HG03045 (cell line): ENCODE measurements around the gene ARR3.
"Not testable (repeated sequence)": the region's sequence is repeated elsewhere in the genome, so short reads cannot be mapped to it uniquely, and the experiment has no call there.

ENCODE experiments used
- ATAC-seq: cut with Tn5 transposase; IDR thresholded peaks from one replicate; pipeline ENCODE4 v1.9.1; 2021; ENCODE audit warnings: mild to moderate bottlenecking, moderate library complexity; ENCODE audit not compliant: unreplicated experiment

Gene ARR3

GRCh38 chrX:70279081-70279480 lies 10.9 kb downstream of the ARR3 start:
- ATAC-seq, result no peak

GRCh38 chrX:70280573-70280972 lies 12.4 kb downstream of the ARR3 start:
- ATAC-seq, result no peak

- ATAC-seq, result no peak
These were observed 13.8 kb downstream of the ARR3 start, which contains the start of gene RAB41 for GRCh38 chrX:70281951-70282350. Gene RAB41 (plus strand): TSS chrX:70282172. CDS start chrX:70282218, 46 bp downstream.

DNA sequence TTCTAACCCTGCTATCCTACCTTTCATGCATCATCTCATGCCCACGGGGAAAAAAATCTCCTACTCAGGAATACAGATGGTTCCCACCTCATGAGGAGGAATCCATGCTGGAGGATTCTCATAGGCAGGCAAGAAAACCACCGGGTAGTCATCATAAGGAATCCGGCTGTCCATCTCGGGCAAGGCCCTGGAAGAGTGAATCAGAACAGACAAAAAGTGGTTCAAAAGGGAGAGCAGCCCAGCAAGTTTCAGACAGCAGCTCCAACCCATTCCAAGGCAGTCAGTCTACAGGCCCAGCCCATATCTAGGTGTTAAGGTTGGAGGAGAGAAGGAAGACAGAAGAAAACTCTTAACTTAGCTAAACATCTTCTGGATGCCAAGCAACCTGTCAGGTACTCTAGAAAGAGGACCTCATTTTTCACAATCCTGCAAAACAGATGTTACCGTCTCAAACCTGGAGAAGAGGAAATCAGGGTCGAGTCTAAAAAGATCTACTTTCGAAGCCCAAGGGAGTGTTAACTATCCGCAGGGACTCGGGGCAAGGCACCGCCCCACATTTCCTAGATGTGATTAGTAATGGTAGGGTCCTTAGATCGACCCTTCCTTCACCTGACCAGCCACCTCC lies 21.1 kb downstream of the ARR3 start:
- ATAC-seq, result no peak

DNA sequence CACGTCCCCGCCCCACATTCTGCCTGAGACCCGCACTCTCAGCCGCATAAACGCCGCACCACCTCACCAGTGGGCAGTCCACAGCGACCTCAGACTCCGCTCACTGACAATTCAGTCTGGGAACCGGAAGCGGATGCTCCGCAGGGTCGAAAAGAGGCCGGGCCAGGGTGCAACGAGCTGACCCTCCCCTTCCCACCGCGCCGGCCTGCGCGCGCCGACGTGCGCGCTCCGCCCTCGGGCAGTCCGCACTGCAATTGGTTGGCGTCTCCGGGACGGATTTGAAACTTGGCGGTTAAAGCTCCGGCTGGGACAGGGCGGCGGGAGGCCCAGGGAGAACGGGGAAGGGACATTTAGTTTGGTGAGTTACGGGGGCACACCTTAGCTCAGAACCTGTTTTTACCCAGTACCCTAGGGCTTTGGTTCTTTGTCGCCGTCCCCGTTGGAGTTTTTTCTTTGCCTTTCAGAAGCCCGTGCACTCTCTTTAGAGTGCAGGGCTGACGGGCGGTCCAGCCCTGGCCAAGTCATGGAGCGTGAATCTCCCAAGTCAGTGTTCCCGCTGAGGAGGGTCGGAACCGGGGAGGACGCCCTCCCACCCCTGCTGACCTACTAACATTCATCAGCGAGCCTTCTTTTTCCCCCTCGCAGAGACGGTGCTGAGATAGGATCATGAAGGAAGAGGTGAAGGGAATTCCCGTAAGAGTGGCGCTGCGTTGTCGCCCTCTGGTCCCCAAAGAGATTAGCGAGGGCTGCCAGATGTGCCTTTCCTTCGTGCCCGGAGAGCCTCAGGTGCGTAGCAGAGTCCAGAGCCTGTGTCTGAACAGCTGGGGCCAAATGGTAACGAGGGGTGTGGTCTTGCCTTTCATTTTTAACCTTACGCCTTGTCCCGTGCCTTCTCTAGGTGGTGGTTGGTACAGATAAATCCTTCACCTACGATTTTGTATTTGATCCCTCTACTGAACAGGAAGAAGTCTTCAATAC lies 21.9 kb downstream of the ARR3 start, which contains the start of the genes KIF4A and PDZD11:
TSS of gene KIF4A (plus strand) at position 312 of the 978 bp plus-strand sequence. CDS start at position 667, 355 bp downstream.
TSS of gene PDZD11 (minus strand) at position 135 of the 978 bp plus-strand sequence. CDS start 586 bp downstream, outside the sequence.
- peak; percentile 99 for ATAC-seq

- ATAC-seq, result no peak
These were observed 24.7 kb downstream of the ARR3 start for GRCh38 chrX:70292788-70293187.

GRCh38 chrX:70293621-70294020 lies 25.5 kb downstream of the ARR3 start:
- no peak for ATAC-seq

GRCh38 chrX:70301716-70302115 lies 33.6 kb downstream of the ARR3 start:
- no peak for ATAC-seq

DNA sequence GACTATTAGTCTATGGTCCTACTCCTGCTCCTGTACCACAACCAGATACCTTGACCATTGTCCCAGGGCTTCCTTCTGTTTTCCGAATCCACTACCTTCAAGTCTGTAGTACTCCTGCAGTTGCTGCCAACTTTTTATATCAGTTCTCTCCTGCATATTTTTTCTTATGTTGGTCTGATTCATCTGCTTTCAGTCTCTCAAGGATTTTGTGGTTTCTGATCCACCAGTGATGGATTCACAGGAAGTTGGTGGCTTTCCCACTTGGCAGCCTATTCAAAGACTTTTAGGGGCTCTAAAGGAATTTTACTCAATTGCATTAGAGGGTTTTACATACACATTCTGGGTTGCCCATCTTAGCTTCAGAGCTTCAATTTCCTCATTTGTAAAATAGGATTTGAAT lies 45.4 kb downstream of the ARR3 start:
- ATAC-seq, result no peak

- ATAC-seq, result no peak
These were observed 54.6 kb downstream of the ARR3 start for GRCh38 chrX:70322784-70323183.

GRCh38 chrX:70323628-70324027 lies 55.5 kb downstream of the ARR3 start:
- not testable (repeated sequence) for ATAC-seq

GRCh38 chrX:70324326-70324725 lies 56.2 kb downstream of the ARR3 start:
- no peak for ATAC-seq

DNA sequence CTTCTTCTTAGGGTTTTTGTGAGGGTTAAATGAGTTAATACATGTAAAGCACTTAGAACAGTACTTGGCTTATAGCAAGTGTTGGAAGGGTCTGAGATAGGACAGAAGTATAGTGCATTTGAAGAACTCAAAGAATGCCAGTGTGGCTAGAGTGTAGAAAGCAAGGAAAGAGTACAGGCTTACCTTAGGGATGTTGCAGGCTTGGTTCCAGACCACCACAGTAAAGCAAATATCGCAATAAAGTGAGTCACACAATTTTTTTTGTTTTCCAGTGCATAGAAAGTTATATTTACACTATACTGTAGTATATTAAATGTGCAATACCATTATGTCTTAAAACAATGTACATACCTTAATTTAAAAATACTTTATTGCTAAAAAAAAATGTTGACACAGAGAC lies 63.0 kb downstream of the ARR3 start:
- no peak for ATAC-seq
